ENCODE data around the gene STK4.

The STK4 gene

GRCh38 chr20:45109634-45110033 lies 143.3 kb downstream of the STK4 start:
- no peaks in the 10 kb centered on the region for H3K36me3 ChIP-seq (ENCODE audit: control insufficient read depth, insufficient read depth, low read length)
- DNase-seq (ENCODE audit: low read depth, low spot score), result no peak
- no peak overlapping the region for H3K4me3 ChIP-seq (ENCODE audit: low read length)
- no peaks in the 10 kb centered on the region for H3K27me3 ChIP-seq (ENCODE audit: control insufficient read depth, insufficient read depth, low read length)
- H3K4me1 ChIP-seq (ENCODE audit: control insufficient read depth, insufficient read depth, low read length), result no peaks in the 10 kb centered on the region; the same call in 1 of the 2 replicates
- no peak overlapping the region for H3K27ac ChIP-seq (ENCODE audit: low read length)
- WGBS (ENCODE audit: insufficient coverage, insufficient read length), result no CpG with 5 or more reads among the region's 8 CpGs
- H3K9me3 ChIP-seq (ENCODE audit: control insufficient read depth, insufficient read depth, low read length), result no peaks in the 10 kb centered on the region

DNA sequence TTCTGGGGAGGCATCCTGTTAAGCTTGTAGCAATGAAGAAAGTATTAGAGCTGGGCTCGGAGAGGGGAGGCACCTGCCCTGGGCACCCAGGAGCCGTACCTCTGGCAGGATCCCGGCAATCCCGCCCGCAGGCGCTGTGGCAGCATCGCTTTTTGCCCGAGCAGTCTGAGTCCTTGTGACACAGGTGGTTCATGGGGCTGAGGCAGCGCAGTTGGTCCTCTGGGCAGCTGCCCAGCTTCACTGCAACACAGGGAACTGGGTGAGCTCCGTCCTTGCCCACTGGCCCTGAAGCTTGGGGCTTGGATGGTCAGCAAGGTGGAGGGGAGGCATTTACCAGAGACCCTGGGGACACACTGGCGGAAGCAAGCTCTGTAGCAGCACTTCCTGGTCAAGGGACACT lies 144.0 kb downstream of the STK4 start:
- H3K36me3 ChIP-seq (ENCODE audit: control insufficient read depth, insufficient read depth, low read length), result no peaks in the 10 kb centered on the region
- H3K27me3 ChIP-seq (ENCODE audit: control insufficient read depth, insufficient read depth, low read length), result no peaks in the 10 kb centered on the region
- peaks cover 1% of the 10 kb centered on the region for H3K4me1 ChIP-seq (ENCODE audit: control insufficient read depth, insufficient read depth, low read length)
- no peak overlapping the region for H3K4me3 ChIP-seq (ENCODE audit: low read length)
- DNase-seq (ENCODE audit: low read depth, low spot score), result no peak
- H3K9me3 ChIP-seq (ENCODE audit: control insufficient read depth, insufficient read depth, low read length), result no peaks in the 10 kb centered on the region
- H3K27ac ChIP-seq (ENCODE audit: low read length), result no peak overlapping the region
- no CpG with 5 or more reads among the region's 11 CpGs for WGBS (ENCODE audit: insufficient coverage, insufficient read length)

DNA sequence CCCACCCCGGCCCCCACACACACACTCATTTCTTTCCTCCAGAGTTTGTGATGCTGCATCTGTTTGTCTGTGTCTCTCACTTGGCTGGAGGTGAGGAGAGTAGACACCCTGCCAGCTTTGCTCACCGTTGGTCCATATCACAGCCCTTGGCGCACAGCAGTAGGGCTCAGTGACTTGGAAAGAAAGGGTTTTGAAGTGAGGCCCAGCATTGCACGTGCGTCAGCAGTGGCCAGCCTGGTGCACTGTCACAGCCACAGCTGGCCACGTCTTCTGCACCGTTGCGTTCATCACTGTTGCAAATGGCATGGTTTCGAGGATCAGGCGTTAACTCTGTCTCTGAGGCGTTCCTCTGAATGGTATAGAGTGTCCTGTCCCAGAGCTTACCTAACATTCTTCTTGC lies 145.0 kb downstream of the STK4 start:
- Histone ChIP-seq H3K4me1 (ENCODE audit: control insufficient read depth, insufficient read depth, low read length) (peaks cover 1% of the 10 kb centered on the region), H3K4me3 (ENCODE audit: low read length) (no peak overlapping the region), H3K27ac (ENCODE audit: low read length) (no peak overlapping the region), H3K9me3 (ENCODE audit: control insufficient read depth, insufficient read depth, low read length) (no peaks in the 10 kb centered on the region), H3K27me3 (ENCODE audit: control insufficient read depth, insufficient read depth, low read length) (no peaks in the 10 kb centered on the region), H3K36me3 (ENCODE audit: control insufficient read depth, insufficient read depth, low read length) (no peaks in the 10 kb centered on the region)
- WGBS (ENCODE audit: insufficient coverage, insufficient read length), result no CpG with 5 or more reads among the region's 11 CpGs
- no peak for DNase-seq (ENCODE audit: low read depth, low spot score)

DNA sequence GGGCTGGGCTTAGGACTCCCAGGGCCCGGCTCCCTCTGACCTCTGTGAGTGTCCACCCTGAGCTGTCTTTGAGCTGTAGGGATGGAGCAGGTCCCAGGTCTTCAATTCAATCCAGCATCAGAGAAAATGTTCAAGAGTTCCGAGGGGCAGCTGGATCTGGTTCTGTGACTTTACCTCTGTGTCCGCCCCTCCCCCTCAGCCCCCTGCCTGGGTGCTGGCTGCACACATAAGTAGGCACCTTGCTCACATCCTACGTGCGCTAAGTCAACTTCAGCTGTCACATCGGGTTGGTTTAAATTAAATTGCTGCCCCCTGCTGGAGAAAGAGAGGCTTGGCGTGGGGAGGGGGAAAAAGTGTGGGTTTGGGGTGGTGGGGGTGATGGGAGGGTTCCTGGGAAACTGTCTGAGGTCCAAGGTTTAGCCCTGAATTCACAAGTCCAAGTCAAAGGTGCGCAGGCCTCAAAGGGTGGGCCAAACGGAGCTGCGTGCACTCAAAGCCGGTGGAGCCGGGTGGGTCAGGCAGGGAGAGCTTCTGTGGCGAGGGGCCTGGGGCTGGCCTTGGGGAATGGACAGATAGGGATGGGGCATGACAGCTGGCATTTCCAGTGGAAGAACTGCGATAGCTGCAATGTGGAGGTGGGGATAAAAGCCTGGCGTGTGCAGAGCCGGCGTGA lies 145.6 kb downstream of the STK4 start:
- Histone ChIP-seq H3K4me3 (ENCODE audit: low read length) (no peak overlapping the region), H3K4me1 (ENCODE audit: control insufficient read depth, insufficient read depth, low read length) (peaks cover 1% of the 10 kb centered on the region), H3K27ac (ENCODE audit: low read length) (no peak overlapping the region), H3K27me3 (ENCODE audit: control insufficient read depth, insufficient read depth, low read length) (no peaks in the 10 kb centered on the region), H3K9me3 (ENCODE audit: control insufficient read depth, insufficient read depth, low read length) (no peaks in the 10 kb centered on the region), H3K36me3 (ENCODE audit: control insufficient read depth, insufficient read depth, low read length) (no peaks in the 10 kb centered on the region)
- DNase-seq (ENCODE audit: low read depth, low spot score), result no peak
- no CpG with 5 or more reads among the region's 17 CpGs for WGBS (ENCODE audit: insufficient coverage, insufficient read length)

- no peak overlapping the region for H3K27ac ChIP-seq (ENCODE audit: low read length)
- H3K36me3 ChIP-seq (ENCODE audit: control insufficient read depth, insufficient read depth, low read length), result no peaks in the 10 kb centered on the region
- H3K9me3 ChIP-seq (ENCODE audit: control insufficient read depth, insufficient read depth, low read length), result no peaks in the 10 kb centered on the region
- no peak overlapping the region for H3K4me3 ChIP-seq (ENCODE audit: low read length)
- DNase-seq (ENCODE audit: low read depth, low spot score), result no peak
- no peaks in the 10 kb centered on the region for H3K27me3 ChIP-seq (ENCODE audit: control insufficient read depth, insufficient read depth, low read length)
- peaks cover 1% of the 10 kb centered on the region for H3K4me1 ChIP-seq (ENCODE audit: control insufficient read depth, insufficient read depth, low read length)
Observed at GRCh38 chr20:45112754-45113153, 146.4 kb downstream of the STK4 start.

GRCh38 chr20:45113865-45114264 lies 147.6 kb downstream of the STK4 start:
- H3K4me3 ChIP-seq (ENCODE audit: low read length), result no peak overlapping the region
- H3K4me1 ChIP-seq (ENCODE audit: control insufficient read depth, insufficient read depth, low read length), result peaks cover 1% of the 10 kb centered on the region
- DNase-seq (ENCODE audit: low read depth, low spot score), result no peak
- H3K36me3 ChIP-seq (ENCODE audit: control insufficient read depth, insufficient read depth, low read length), result no peaks in the 10 kb centered on the region
- WGBS (ENCODE audit: insufficient coverage, insufficient read length), result no CpG with 5 or more reads among the region's 3 CpGs
- H3K27me3 ChIP-seq (ENCODE audit: control insufficient read depth, insufficient read depth, low read length), result no peaks in the 10 kb centered on the region
- H3K27ac ChIP-seq (ENCODE audit: low read length), result no peak overlapping the region
- no peaks in the 10 kb centered on the region for H3K9me3 ChIP-seq (ENCODE audit: control insufficient read depth, insufficient read depth, low read length)

GRCh38 chr20:45114465-45115385 lies 148.4 kb downstream of the STK4 start, which contains the start of gene WFDC5:
TSS of gene WFDC5 (minus strand) at chr20:45115174. CDS start at chr20:45115083, 91 bp downstream.
- Histone ChIP-seq H3K4me3 (ENCODE audit: low read length) (no peak within 1 kb of the TSS), H3K9me3 (ENCODE audit: control insufficient read depth, insufficient read depth, low read length) (no peaks in the 10 kb centered on the region), H3K27ac (ENCODE audit: low read length) (no peak within 1 kb of the TSS), H3K4me1 (ENCODE audit: control insufficient read depth, insufficient read depth, low read length) (peaks cover 1% of the 10 kb centered on the region), H3K36me3 (ENCODE audit: control insufficient read depth, insufficient read depth, low read length) (no peaks in the 10 kb centered on the region), H3K27me3 (ENCODE audit: control insufficient read depth, insufficient read depth, low read length) (no peaks in the 10 kb centered on the region)
- DNase-seq (ENCODE audit: low read depth, low spot score), result no peak
- WGBS (ENCODE audit: insufficient coverage, insufficient read length), result no CpG with 5 or more reads among the region's 16 CpGs

DNA sequence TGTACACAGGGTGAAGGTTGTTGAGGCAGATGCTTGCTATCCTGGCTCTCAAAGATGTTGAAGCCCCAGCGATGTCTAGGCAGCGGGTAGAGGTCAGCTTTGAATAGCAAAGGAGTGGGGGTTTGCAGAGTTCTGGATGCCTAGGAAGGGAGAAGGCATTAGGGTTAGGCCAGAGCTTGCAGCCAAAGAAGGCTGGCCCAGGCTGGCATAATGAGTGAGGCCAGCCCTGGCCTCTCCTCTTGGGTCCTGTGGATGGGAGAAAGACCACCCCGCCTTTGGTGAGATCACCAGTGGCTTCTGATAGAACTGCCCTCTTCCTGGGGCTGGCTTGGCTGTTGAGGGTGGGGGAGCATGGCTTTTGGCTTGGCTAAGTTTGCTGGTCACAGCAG lies 149.1 kb downstream of the STK4 start:
- peaks cover 1% of the 10 kb centered on the region for H3K4me1 ChIP-seq (ENCODE audit: control insufficient read depth, insufficient read depth, low read length)
- H3K4me3 ChIP-seq (ENCODE audit: low read length), result no peak overlapping the region
- no CpG with 5 or more reads among the region's 3 CpGs for WGBS (ENCODE audit: insufficient coverage, insufficient read length)
- no peak overlapping the region for H3K27ac ChIP-seq (ENCODE audit: low read length)
- DNase-seq (ENCODE audit: low read depth, low spot score), result no peak
- no peaks in the 10 kb centered on the region for H3K36me3 ChIP-seq (ENCODE audit: control insufficient read depth, insufficient read depth, low read length)
- H3K27me3 ChIP-seq (ENCODE audit: control insufficient read depth, insufficient read depth, low read length), result no peaks in the 10 kb centered on the region
- H3K9me3 ChIP-seq (ENCODE audit: control insufficient read depth, insufficient read depth, low read length), result no peaks in the 10 kb centered on the region

DNA sequence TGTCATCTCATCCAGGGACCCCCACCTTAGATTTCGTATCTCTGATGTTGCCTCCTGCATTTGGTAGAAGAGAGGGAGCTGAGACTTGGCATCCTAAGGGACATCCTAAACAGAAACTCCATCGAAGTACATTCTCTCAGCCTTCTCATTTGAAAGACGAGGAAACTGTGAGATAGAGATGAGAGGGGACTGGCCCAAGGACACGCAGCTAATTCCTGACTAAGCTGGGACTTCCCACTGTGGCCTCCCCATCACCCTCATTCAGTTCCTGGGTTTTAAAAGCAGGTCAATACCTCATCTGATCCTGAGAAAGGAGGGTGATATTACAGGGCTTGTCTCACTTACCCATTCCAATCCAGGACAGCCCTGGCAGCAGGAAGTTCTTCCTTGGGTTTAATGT lies 149.5 kb downstream of the STK4 start:
- no CpG with 5 or more reads among the region's 4 CpGs for WGBS (ENCODE audit: insufficient coverage, insufficient read length)
- Histone ChIP-seq H3K27me3 (ENCODE audit: control insufficient read depth, insufficient read depth, low read length) (no peaks in the 10 kb centered on the region), H3K36me3 (ENCODE audit: control insufficient read depth, insufficient read depth, low read length) (no peaks in the 10 kb centered on the region), H3K4me1 (ENCODE audit: control insufficient read depth, insufficient read depth, low read length) (peaks cover 1% of the 10 kb centered on the region), H3K4me3 (ENCODE audit: low read length) (no peak overlapping the region), H3K9me3 (ENCODE audit: control insufficient read depth, insufficient read depth, low read length) (no peaks in the 10 kb centered on the region), H3K27ac (ENCODE audit: low read length) (no peak overlapping the region)
- DNase-seq (ENCODE audit: low read depth, low spot score), result no peak

- Histone ChIP-seq H3K27me3 (ENCODE audit: control insufficient read depth, insufficient read depth, low read length) (no peaks in the 10 kb centered on the region), H3K36me3 (ENCODE audit: control insufficient read depth, insufficient read depth, low read length) (no peaks in the 10 kb centered on the region), H3K4me1 (ENCODE audit: control insufficient read depth, insufficient read depth, low read length) (peaks cover 1% of the 10 kb centered on the region; the same call in 1 of the 2 replicates), H3K4me3 (ENCODE audit: low read length) (no peak overlapping the region), H3K9me3 (ENCODE audit: control insufficient read depth, insufficient read depth, low read length) (no peaks in the 10 kb centered on the region), H3K27ac (ENCODE audit: low read length) (no peak overlapping the region)
- no peak for DNase-seq (ENCODE audit: low read depth, low spot score)
- WGBS (ENCODE audit: insufficient coverage, insufficient read length), result no CpG with 5 or more reads among the region's 4 CpGs
Observed at GRCh38 chr20:45117581-45117980, 151.3 kb downstream of the STK4 start.

Measured in iPS DF 6.9 (cell line).